NCI-H1930 (cell line): Measurements from ENCODE around the gene MAP1B.
"Not testable (repeated sequence)": the region's sequence is repeated elsewhere in the genome, so short reads cannot be mapped to it uniquely, and the experiment has no call there.

Experiments used
- DNase-seq, 2 experiments: peaks; one replicate each; lab custom pipeline; 2025; lab: John Stamatoyannopoulos, UW

The MAP1B gene

DNA sequence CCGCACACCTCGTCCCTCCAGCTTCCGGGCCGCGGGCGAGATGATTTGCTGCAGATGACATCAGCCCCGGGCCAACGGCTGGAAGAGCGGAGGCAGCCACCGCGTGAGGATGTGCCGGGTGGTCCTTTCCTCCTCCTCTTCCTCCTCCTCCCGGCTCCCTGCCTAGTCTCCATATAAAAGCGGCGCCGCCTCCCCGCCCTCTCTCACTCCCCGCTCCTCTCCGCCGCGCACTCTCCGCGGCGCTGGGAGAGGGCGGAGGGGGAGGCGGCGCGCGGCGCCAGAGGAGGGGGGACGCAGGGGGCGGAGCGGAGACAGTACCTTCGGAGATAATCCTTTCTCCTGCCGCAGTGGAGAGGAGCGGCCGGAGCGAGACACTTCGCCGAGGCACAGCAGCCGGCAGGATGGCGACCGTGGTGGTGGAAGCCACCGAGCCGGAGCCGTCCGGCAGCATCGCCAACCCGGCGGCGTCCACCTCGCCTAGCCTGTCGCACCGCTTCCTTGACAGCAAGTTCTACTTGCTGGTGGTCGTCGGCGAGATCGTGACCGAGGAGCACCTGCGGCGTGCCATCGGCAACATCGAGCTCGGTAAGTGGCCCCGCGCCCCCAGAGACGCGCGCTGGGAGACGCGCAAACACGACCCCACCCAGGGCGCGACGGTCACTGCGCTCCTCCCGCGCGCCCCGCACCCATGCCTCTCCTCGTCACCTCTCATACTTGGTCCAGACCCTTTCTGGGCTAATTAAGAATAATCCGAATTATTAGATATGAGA lies at the start of gene MAP1B:
Gene MAP1B (plus strand): TSS at position 345 of the 770 bp plus-strand sequence. CDS start 57 bp downstream, at position 402.
- DNase-seq: peak; percentile 78 to 91

DNA sequence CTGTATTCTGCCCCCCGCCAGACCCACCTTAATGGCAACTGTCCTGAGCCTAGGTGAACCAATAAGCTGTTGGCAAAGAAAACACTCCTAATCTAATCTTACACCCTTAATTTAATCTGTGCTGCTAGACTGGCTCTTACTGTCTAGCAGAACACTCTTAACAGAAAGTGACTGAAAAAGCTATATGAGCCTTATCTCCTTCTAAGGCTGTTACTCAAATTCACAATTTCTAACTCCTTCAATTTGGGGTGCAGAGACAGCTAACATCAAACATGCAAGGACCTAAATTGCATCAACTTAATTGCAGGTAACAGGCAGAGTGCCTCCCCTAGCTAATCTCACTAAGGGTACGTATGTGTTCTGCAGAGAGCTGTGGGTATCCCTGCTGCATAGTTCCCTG lies 49.5 kb upstream of the MAP1B start:
- DNase-seq: no peak

DNA sequence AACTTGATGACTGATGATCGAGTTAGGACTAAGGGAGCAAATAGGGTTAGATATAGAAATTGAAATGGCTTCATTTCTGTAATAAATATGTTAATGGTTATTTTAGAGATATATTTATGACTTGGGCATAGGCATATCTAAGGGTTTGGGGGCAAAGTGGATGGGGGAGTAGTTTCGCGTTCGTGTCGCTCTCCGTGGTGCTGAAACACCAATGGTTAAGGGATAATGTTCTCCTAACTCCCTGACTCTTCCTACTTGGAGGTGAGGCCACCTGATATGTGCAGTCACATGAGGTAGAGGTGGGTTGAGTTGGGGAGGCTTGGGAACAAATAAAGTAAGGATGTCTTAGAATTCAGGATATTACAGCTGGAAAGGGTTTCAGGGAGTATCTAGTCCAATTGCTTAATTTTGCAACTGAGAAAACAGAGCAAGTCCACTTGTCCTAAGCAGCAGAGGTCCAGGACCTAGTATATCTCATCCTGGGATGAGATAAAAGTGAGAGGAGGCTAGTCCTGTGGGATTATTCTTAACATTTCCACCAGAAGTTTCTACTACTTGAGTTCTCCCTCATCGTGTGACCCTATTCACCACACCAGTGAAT lies 44.0 kb upstream of the MAP1B start:
- DNase-seq: no peak

- peak in 1 of 2 experiments; percentile 2 for DNase-seq
These were observed 42.3 kb upstream of the MAP1B start for GRCh38 chr5:72064801-72065570.

GRCh38 chr5:72065751-72066255 lies 41.5 kb upstream of the MAP1B start:
- peak; percentile 58 to 64 for DNase-seq

DNA sequence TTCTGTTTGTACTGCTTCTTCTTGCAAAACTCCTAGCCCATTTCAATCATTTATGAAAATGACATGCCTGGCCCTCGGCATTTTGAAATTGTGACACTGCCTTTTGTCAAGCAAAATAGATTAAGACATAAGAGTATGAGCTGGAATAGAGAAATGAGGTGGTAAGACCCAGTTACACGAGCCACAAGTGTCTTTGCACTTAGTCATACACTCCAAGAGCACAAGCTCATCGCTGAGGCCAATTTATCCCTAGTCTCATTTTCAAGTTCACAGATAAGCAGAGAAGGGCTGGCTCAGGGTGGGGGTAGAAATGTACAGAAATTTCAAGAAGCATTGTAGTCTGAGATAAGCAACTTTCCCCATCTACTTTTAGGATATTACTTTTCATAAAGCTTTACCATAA lies 40.6 kb upstream of the MAP1B start:
- no peak for DNase-seq

DNA sequence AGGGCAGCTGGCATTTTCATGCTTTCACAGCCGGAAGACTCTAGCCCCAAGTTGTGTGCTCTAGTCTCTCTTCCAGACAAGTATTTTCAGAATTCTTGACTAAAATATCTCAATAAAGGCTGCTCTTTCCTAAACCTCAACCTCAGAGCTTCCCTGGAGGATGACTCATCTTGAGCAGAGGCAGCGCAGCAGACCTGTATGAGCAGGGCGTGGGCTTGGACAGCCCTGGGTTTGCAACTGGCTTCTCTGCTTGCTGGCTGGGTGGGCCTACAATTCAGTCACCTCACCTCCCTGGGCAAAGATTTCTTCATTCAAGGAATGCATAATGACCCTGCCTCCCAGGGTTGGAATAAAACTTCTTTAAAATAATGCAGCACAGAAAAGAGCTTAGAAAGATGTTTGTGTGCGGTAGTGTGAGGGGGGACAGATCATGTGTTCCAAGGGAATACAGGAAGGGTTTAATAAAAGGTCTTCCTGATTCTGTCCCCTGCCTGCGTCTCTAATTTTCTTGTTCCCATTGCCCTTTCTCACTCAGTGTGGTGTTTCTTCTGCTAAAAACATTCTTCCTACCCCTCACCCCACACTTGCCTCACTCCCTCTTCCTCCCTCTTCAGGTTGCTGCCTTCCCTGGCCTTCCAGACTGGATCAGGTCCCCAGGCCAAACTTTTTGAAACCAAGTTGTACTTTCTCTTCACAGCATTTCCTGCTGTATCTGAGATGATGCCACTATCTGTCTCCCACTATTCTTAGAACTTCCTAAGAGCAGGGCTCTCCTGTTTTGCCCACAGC lies 39.4 kb upstream of the MAP1B start:
- no peak for DNase-seq

GRCh38 chr5:72070529-72070928 lies 36.7 kb upstream of the MAP1B start:
- DNase-seq: no peak

DNA sequence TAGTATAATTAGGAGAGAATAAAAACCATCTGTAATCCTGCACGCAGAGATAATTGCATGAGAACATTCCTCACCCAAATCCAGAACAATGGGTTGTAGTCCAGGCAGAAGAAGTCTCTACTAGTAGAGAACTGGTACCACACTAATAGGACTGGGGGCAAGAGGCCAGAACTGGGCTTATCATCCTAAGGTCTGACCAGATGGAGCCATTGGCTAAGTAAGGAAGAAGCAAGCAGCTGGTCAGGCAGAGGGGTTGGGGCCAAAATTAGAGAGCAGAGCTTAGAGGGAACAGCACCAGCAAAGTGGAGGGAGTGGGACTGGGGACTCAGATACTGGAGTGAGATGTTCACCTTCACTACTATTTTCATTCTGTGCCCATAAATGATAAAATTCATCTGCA lies 35.4 kb upstream of the MAP1B start:
- DNase-seq: no peak

DNA sequence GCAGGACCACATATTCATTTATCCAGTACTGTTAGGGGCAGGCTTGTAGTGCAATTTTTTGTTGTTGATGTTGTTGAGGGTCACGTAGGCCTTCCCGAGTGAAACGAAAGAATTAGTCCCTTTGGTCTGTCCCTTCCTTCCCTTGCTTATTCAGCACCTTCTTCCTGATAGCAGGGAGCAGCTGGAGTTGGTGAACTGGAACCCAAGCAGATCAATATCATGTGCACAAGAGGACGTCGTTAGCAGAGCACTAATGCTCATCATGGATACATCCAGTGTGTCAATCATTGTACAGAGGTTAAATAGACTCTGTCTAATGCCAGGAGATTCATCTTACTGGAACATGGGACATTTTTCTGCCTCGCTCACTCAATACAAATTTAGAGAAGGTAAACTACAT lies 33.0 kb upstream of the MAP1B start:
- DNase-seq: no peak

DNA sequence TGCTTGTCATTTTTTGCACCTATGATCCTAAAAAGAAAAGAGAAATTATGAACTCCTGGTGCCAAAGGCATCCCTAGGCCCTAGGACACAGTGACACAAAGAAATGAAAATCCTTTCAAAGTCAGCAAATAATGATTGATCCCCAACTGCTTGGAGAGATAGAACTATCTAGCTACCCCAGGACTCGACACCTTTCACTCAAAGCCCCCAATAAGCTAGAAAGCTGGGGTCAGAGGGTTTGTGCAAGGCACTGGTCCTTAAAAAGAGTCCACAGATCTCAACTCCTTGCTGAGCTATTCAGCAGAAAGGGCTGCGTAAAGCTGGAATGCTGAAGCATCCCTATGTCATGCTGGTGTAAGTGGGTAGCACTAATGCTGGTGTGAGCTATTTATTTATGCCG lies 31.8 kb upstream of the MAP1B start:
- no peak for DNase-seq

- DNase-seq: no peak
These were observed 30.5 kb upstream of the MAP1B start for GRCh38 chr5:72076621-72077300.

GRCh38 chr5:72077390-72077789 lies 29.9 kb upstream of the MAP1B start:
- DNase-seq: no peak

GRCh38 chr5:72079288-72079687 lies 28.0 kb upstream of the MAP1B start:
- no peak for DNase-seq

GRCh38 chr5:72082048-72082447 lies 25.2 kb upstream of the MAP1B start:
- DNase-seq: no peak

DNA sequence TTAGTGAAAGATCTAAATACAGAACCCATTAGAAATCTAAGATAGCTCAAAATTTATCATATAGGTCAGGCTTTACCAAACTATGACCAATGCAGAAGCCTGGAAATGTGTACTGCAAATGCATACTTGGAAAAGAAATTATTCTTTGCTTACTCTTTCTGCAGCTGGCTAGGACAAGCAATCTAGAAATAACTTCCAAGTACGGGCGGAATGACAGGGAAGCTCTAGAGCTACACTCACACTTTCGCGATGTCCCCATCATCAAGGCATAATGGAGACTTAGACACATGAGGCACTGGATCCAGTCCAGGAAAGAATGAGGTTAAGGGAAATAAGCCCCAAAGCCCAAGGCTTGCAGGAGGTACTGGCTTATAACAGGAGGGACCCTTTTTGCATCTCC lies 22.4 kb upstream of the MAP1B start:
- DNase-seq: no peak

- no peak for DNase-seq
These were observed 22.0 kb upstream of the MAP1B start for GRCh38 chr5:72085319-72085718.

DNA sequence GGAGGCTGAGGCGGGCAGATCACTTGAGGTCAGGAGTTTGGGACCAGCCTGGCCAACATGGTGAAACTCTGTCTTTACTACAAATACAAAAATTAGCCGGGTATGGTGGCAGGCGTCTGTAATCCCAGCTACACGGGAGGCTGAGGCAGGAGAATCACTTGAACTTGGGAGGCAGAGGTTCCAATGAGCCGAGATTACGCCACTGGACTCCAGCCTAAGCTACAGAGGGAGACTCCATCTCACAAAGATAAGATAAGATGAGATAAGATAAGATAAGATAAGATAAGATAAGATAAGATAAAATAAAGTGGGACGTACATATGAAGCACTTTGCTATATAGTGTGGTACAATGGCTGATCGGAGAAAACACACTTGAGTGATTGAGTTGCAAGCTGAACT lies 17.6 kb upstream of the MAP1B start:
- DNase-seq: not testable (repeated sequence)

- DNase-seq: no peak
These were observed 15.2 kb upstream of the MAP1B start for GRCh38 chr5:72092074-72092473.

DNA sequence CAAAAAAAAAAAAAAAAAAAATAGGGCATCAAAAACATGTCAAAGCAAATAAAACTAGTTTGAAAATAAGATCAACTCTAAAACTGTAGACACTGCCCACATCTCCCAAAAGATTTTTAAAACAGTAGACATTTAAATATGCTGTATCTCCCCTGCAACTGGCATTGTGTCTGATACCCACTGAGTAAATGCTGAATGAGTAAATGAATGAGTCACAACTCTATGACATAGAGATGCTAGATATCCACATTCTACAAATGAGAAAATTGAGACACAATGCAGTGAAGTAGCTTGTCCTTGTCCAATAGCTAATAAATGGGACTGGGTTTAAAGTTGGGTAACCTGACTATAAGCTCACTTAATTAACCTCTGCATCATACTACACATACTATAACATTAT lies 14.1 kb upstream of the MAP1B start:
- DNase-seq: no peak

DNA sequence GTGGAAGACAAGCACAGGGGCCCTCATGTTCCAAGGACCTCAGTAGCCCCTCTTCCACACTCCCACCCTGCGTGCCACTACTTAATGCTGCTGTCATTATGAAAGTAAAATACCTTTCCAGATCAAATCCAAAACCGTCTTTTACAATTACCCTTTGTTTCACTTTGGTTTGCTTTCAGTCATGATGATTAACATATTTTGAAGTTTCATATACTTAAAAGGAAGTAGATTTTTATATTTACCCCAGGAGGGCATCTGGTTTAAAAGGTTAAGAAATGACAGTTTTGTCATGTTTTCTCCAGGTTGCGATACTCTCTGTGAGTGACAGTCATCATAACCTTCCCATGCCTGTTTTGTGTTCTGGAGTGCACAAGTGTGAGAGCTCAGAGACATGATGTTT lies 13.5 kb upstream of the MAP1B start:
- DNase-seq: no peak
